ENCODE data around the gene TAF6L. TPM values are rescaled to one million over a fixed set of nuclear protein-coding genes. Genes with fewer than 3 reads are reported as not detected.

Gene TAF6L
- polyA plus RNA-seq, 4 donors: 13.5 to 28.5 (median 16.7) TPM

GRCh38 chr11:62805076-62805892 is 34.1 kb downstream of the TAF6L start, which contains the start of gene NXF1:
Gene NXF1 (minus strand): TSS chr11:62805440. CDS start chr11:62805356, 84 bp downstream.
- FAIRE-seq: no peak
- Histone ChIP-seq H3K27me3 (ENCODE audit: control insufficient read depth in 3 of 3, insufficient read depth in 3 of 3, low read length in 3 of 3) (no peaks in the 10 kb centered on the region), H3K9me3 (ENCODE audit: control insufficient read depth in 2 of 2, insufficient read depth in 1 of 2, low read depth in 1 of 2, low read length in 1 of 2) (no peaks in the 10 kb centered on the region), H3K4me3 (ENCODE audit: low read depth in 1 of 3, low read length in 3 of 3) (peak within 1 kb of the TSS; percentile 75 to 94 (median 79)), H3K27ac (ENCODE audit: low read depth in 1 of 3, low read length in 2 of 3) (peak within 1 kb of the TSS; percentile 82 to 95 (median 83)), H3K36me3 (ENCODE audit: control insufficient read depth in 3 of 3, insufficient read depth in 2 of 3, low read depth in 1 of 3, low read length in 3 of 3) (peaks cover 15 to 55% (median 19%) of the 10 kb centered on the region in 3 donors), H3K4me1 (ENCODE audit: control insufficient read depth in 3 of 3, insufficient read depth in 2 of 3, low read depth in 1 of 3, low read length in 2 of 3) (peaks cover 0 to 13% (median 11%) of the 10 kb centered on the region in 3 donors)
- 0% methylated on average over 51 to 77 of the region's 77 CpGs for WGBS, 3 donors
- peak; percentile 95 to 99 for DNase-seq

GRCh38 chr11:62805961-62806441 is 34.8 kb downstream of the TAF6L start:
- H3K27ac ChIP-seq (ENCODE audit: low read depth in 1 of 3, low read length in 2 of 3): peak overlapping the region; percentile 48 to 83 (median 80)
- peak overlapping the region; percentile 46 to 79 (median 75) for H3K4me3 ChIP-seq (ENCODE audit: low read depth in 1 of 3, low read length in 3 of 3)
- H3K36me3 ChIP-seq (ENCODE audit: control insufficient read depth in 3 of 3, insufficient read depth in 2 of 3, low read depth in 1 of 3, low read length in 3 of 3): peaks cover 11 to 48% (median 12%) of the 10 kb centered on the region in 3 donors
- H3K4me1 ChIP-seq (ENCODE audit: control insufficient read depth in 3 of 3, insufficient read depth in 2 of 3, low read depth in 1 of 3, low read length in 2 of 3): peaks cover 0 to 13% (median 11%) of the 10 kb centered on the region in 3 donors
- DNase-seq (no peak), FAIRE-seq (no peak)
- H3K27me3 ChIP-seq (ENCODE audit: control insufficient read depth in 3 of 3, insufficient read depth in 3 of 3, low read length in 3 of 3): no peaks in the 10 kb centered on the region
- H3K9me3 ChIP-seq (ENCODE audit: control insufficient read depth in 2 of 2, insufficient read depth in 1 of 2, low read depth in 1 of 2, low read length in 1 of 2): no peaks in the 10 kb centered on the region
- 23 to 28% (median 26%) methylated on average over 12 of the region's 12 CpGs for WGBS, 3 donors

- H3K27ac ChIP-seq (ENCODE audit: low read depth in 1 of 3, low read length in 2 of 3): peak overlapping the region in 1 of 3 donors; percentile 30
- DNase-seq (no peak), FAIRE-seq (no peak)
- no peak overlapping the region for H3K4me3 ChIP-seq (ENCODE audit: low read depth in 1 of 3, low read length in 3 of 3)
- no peaks in the 10 kb centered on the region for H3K9me3 ChIP-seq (ENCODE audit: control insufficient read depth in 2 of 2, insufficient read depth in 1 of 2, low read depth in 1 of 2, low read length in 1 of 2)
- WGBS, 3 donors: 71 to 89% (median 85%) methylated on average over 5 of the region's 5 CpGs
- H3K4me1 ChIP-seq (ENCODE audit: control insufficient read depth in 3 of 3, insufficient read depth in 2 of 3, low read depth in 1 of 3, low read length in 2 of 3): peaks cover 0 to 13% (median 11%) of the 10 kb centered on the region in 3 donors
- H3K27me3 ChIP-seq (ENCODE audit: control insufficient read depth in 3 of 3, insufficient read depth in 3 of 3, low read length in 3 of 3): no peaks in the 10 kb centered on the region
- H3K36me3 ChIP-seq (ENCODE audit: control insufficient read depth in 3 of 3, insufficient read depth in 2 of 3, low read depth in 1 of 3, low read length in 3 of 3): peaks cover 4 to 41% (median 6%) of the 10 kb centered on the region in 3 donors
Observed at GRCh38 chr11:62806611-62807121, 35.5 kb downstream of the TAF6L start.

- no peaks in the 10 kb centered on the region for H3K9me3 ChIP-seq (ENCODE audit: control insufficient read depth in 2 of 2, insufficient read depth in 1 of 2, low read depth in 1 of 2, low read length in 1 of 2)
- peaks cover 0 to 35% (median 0%) of the 10 kb centered on the region in 3 donors for H3K36me3 ChIP-seq (ENCODE audit: control insufficient read depth in 3 of 3, insufficient read depth in 2 of 3, low read depth in 1 of 3, low read length in 3 of 3)
- H3K4me1 ChIP-seq (ENCODE audit: control insufficient read depth in 3 of 3, insufficient read depth in 2 of 3, low read depth in 1 of 3, low read length in 2 of 3): peaks cover 0 to 5% (median 0%) of the 10 kb centered on the region in 3 donors
- FAIRE-seq (no peak), DNase-seq (no peak)
- no peak overlapping the region for H3K27ac ChIP-seq (ENCODE audit: low read depth in 1 of 3, low read length in 2 of 3)
- 15 to 44% (median 20%) methylated on average over 1 of the region's 1 CpG for WGBS, 3 donors
- no peaks in the 10 kb centered on the region for H3K27me3 ChIP-seq (ENCODE audit: control insufficient read depth in 3 of 3, insufficient read depth in 3 of 3, low read length in 3 of 3)
- no peak overlapping the region for H3K4me3 ChIP-seq (ENCODE audit: low read depth in 1 of 3, low read length in 3 of 3)
Observed at GRCh38 chr11:62810748-62811147, 39.6 kb downstream of the TAF6L start.

- Histone ChIP-seq H3K27ac (ENCODE audit: low read depth in 1 of 3, low read length in 2 of 3) (no peak overlapping the region), H3K4me3 (ENCODE audit: low read depth in 1 of 3, low read length in 3 of 3) (no peak overlapping the region), H3K4me1 (ENCODE audit: control insufficient read depth in 3 of 3, insufficient read depth in 2 of 3, low read depth in 1 of 3, low read length in 2 of 3) (no peaks in the 10 kb centered on the region), H3K36me3 (ENCODE audit: control insufficient read depth in 3 of 3, insufficient read depth in 2 of 3, low read depth in 1 of 3, low read length in 3 of 3) (peaks cover 0 to 30% (median 2%) of the 10 kb centered on the region in 3 donors), H3K27me3 (ENCODE audit: control insufficient read depth in 3 of 3, insufficient read depth in 3 of 3, low read length in 3 of 3) (no peaks in the 10 kb centered on the region), H3K9me3 (ENCODE audit: control insufficient read depth in 2 of 2, insufficient read depth in 1 of 2, low read depth in 1 of 2, low read length in 1 of 2) (no peaks in the 10 kb centered on the region)
- WGBS, 3 donors: 69 to 86% (median 83%) methylated on average over 2 of the region's 2 CpGs
- DNase-seq (no peak), FAIRE-seq (no peak)
Observed at GRCh38 chr11:62811659-62812058, 40.5 kb downstream of the TAF6L start.

- Histone ChIP-seq H3K27me3 (ENCODE audit: control insufficient read depth in 3 of 3, insufficient read depth in 3 of 3, low read length in 3 of 3) (no peaks in the 10 kb centered on the region), H3K4me3 (ENCODE audit: low read depth in 1 of 3, low read length in 3 of 3) (no peak overlapping the region), H3K4me1 (ENCODE audit: control insufficient read depth in 3 of 3, insufficient read depth in 2 of 3, low read depth in 1 of 3, low read length in 2 of 3) (no peaks in the 10 kb centered on the region), H3K27ac (ENCODE audit: low read depth in 1 of 3, low read length in 2 of 3) (no peak overlapping the region), H3K36me3 (ENCODE audit: control insufficient read depth in 3 of 3, insufficient read depth in 2 of 3, low read depth in 1 of 3, low read length in 3 of 3) (peaks cover 4 to 53% (median 6%) of the 10 kb centered on the region in 3 donors), H3K9me3 (ENCODE audit: control insufficient read depth in 2 of 2, insufficient read depth in 1 of 2, low read depth in 1 of 2, low read length in 1 of 2) (no peaks in the 10 kb centered on the region)
- WGBS, 3 donors: 86 to 92% (median 91%) methylated on average over 8 of the region's 8 CpGs
- FAIRE-seq: no peak
- DNase-seq: no peak
Observed at GRCh38 chr11:62816557-62816956, 45.4 kb downstream of the TAF6L start.

- H3K9me3 ChIP-seq (ENCODE audit: control insufficient read depth in 2 of 2, insufficient read depth in 1 of 2, low read depth in 1 of 2, low read length in 1 of 2): no peaks in the 10 kb centered on the region
- DNase-seq (no peak), FAIRE-seq (no peak)
- H3K4me1 ChIP-seq (ENCODE audit: control insufficient read depth in 3 of 3, insufficient read depth in 2 of 3, low read depth in 1 of 3, low read length in 2 of 3): no peaks in the 10 kb centered on the region
- H3K4me3 ChIP-seq (ENCODE audit: low read depth in 1 of 3, low read length in 3 of 3): no peak overlapping the region
- H3K27ac ChIP-seq (ENCODE audit: low read depth in 1 of 3, low read length in 2 of 3): no peak overlapping the region
- WGBS, 3 donors: 93 to 94% (median 93%) methylated on average over 4 of the region's 4 CpGs
- H3K27me3 ChIP-seq (ENCODE audit: control insufficient read depth in 3 of 3, insufficient read depth in 3 of 3, low read length in 3 of 3): no peaks in the 10 kb centered on the region
- H3K36me3 ChIP-seq (ENCODE audit: control insufficient read depth in 3 of 3, insufficient read depth in 2 of 3, low read depth in 1 of 3, low read length in 3 of 3): peaks cover 4 to 58% (median 7%) of the 10 kb centered on the region in 3 donors
Observed at GRCh38 chr11:62817129-62817528, 45.9 kb downstream of the TAF6L start.

- 84 to 91% (median 86%) methylated on average over 3 of the region's 3 CpGs for WGBS, 3 donors
- Histone ChIP-seq H3K27me3 (ENCODE audit: control insufficient read depth in 3 of 3, insufficient read depth in 3 of 3, low read length in 3 of 3) (no peaks in the 10 kb centered on the region), H3K4me1 (ENCODE audit: control insufficient read depth in 3 of 3, insufficient read depth in 2 of 3, low read depth in 1 of 3, low read length in 2 of 3) (no peaks in the 10 kb centered on the region), H3K27ac (ENCODE audit: low read depth in 1 of 3, low read length in 2 of 3) (no peak overlapping the region), H3K9me3 (ENCODE audit: control insufficient read depth in 2 of 2, insufficient read depth in 1 of 2, low read depth in 1 of 2, low read length in 1 of 2) (no peaks in the 10 kb centered on the region), H3K36me3 (ENCODE audit: control insufficient read depth in 3 of 3, insufficient read depth in 2 of 3, low read depth in 1 of 3, low read length in 3 of 3) (peaks cover 26 to 81% (median 36%) of the 10 kb centered on the region in 3 donors), H3K4me3 (ENCODE audit: low read depth in 1 of 3, low read length in 3 of 3) (no peak overlapping the region)
- FAIRE-seq (no peak), DNase-seq (no peak)
Observed at GRCh38 chr11:62823677-62824076, 52.5 kb downstream of the TAF6L start.

Measured in small intestine (tissue), 7 donors.